Measurements from ENCODE around the gene TTC32.

DNA sequence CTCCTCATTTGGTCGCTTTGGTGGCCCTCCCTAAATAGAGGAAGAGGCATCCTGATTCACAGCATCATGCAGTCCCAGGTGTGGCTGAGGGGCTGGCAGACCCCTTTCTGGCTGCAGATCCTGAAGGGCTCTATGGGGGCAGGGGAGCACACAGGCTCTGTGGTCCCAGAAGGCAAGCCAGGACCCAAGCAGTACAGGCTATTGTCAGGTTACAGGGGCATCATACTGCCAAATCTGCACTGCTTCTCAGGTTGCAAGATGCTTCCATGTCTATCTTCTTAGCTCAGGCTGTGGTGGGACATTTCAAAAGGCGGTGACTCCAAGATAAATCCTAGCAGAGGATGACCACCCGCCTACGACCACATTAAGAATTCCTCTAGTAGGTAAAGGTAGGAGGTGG, 54.3 kb downstream of the TTC32 start:
- TF ChIP-seq, protein P1, sequence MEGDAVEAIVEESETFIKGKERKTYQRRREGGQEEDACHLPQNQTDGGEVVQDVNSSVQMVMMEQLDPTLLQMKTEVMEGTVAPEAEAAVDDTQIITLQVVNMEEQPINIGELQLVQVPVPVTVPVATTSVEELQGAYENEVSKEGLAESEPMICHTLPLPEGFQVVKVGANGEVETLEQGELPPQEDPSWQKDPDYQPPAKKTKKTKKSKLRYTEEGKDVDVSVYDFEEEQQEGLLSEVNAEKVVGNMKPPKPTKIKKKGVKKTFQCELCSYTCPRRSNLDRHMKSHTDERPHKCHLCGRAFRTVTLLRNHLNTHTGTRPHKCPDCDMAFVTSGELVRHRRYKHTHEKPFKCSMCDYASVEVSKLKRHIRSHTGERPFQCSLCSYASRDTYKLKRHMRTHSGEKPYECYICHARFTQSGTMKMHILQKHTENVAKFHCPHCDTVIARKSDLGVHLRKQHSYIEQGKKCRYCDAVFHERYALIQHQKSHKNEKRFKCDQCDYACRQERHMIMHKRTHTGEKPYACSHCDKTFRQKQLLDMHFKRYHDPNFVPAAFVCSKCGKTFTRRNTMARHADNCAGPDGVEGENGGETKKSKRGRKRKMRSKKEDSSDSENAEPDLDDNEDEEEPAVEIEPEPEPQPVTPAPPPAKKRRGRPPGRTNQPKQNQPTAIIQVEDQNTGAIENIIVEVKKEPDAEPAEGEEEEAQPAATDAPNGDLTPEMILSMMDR (IDR thresholded peaks at IDR 0.05) = no peak
- TF ChIP-seq POLR2AphosphoS5 (IDR thresholded peaks at IDR 0.05; ENCODE audit: low read depth, low read length) = no peak
